HG02884 (cell line): Measurements from ENCODE around the gene SIK3.
A peak's percentile ranks its signal among the peaks of the same experiment; 100 is the strongest.
"Not testable (repeated sequence)": the region's sequence is repeated elsewhere in the genome, so short reads cannot be mapped to it uniquely, and the experiment has no call there.

Experiments
- ATAC-seq: cut with Tn5 transposase; IDR thresholded peaks from one replicate; pipeline ENCODE4 v1.9.1; 2021; ENCODE audit warnings: mild to moderate bottlenecking, moderate library complexity; ENCODE audit not compliant: unreplicated experiment

Gene SIK3

GRCh38 chr11:117050121-117050520 is 48.1 kb downstream of the SIK3 start:
- not testable (repeated sequence) for ATAC-seq

- ATAC-seq: not testable (repeated sequence)
Measured at GRCh38 chr11:117046627-117047026, 51.6 kb downstream of the SIK3 start.

GRCh38 chr11:117045956-117046355 is 52.3 kb downstream of the SIK3 start:
- ATAC-seq: no peak

- ATAC-seq: no peak
Measured at GRCh38 chr11:117045196-117045595, 53.0 kb downstream of the SIK3 start.

GRCh38 chr11:117044287-117045035 is 53.8 kb downstream of the SIK3 start:
- ATAC-seq: no peak

GRCh38 chr11:117042689-117043088 is 55.5 kb downstream of the SIK3 start:
- no peak for ATAC-seq

GRCh38 chr11:117039900-117040299 is 58.3 kb downstream of the SIK3 start:
- ATAC-seq: peak; percentile 47

- no peak for ATAC-seq
Measured at GRCh38 chr11:117039270-117039669, 59.0 kb downstream of the SIK3 start.

- ATAC-seq: no peak
Measured at GRCh38 chr11:117037975-117038350, 60.3 kb downstream of the SIK3 start.

- ATAC-seq: no peak
Measured at GRCh38 chr11:117037279-117037974, 60.8 kb downstream of the SIK3 start.

GRCh38 chr11:117034901-117035300 is 63.3 kb downstream of the SIK3 start:
- ATAC-seq: no peak

GRCh38 chr11:117026593-117027330 is 71.5 kb downstream of the SIK3 start:
- no peak for ATAC-seq

GRCh38 chr11:117023707-117024106 is 74.5 kb downstream of the SIK3 start:
- ATAC-seq: not testable (repeated sequence)

GRCh38 chr11:117023178-117023577 is 75.0 kb downstream of the SIK3 start:
- ATAC-seq: no peak

- no peak for ATAC-seq
Measured at GRCh38 chr11:117022526-117022925, 75.7 kb downstream of the SIK3 start.

- peak; percentile 56 for ATAC-seq
Measured at GRCh38 chr11:117020869-117021564, 77.2 kb downstream of the SIK3 start.

GRCh38 chr11:117020287-117020686 is 77.9 kb downstream of the SIK3 start:
- ATAC-seq: no peak

- no peak for ATAC-seq
Measured at GRCh38 chr11:117019871-117020270, 78.4 kb downstream of the SIK3 start.

GRCh38 chr11:117017456-117017855 is 80.8 kb downstream of the SIK3 start:
- ATAC-seq: no peak

GRCh38 chr11:117016747-117017146 is 81.5 kb downstream of the SIK3 start:
- ATAC-seq: no peak

GRCh38 chr11:117016246-117016645 is 82.0 kb downstream of the SIK3 start:
- no peak for ATAC-seq
